T1000 (cell line): ENCODE measurements around the gene SLC8B1.

Experiments
- DNase-seq: peaks from one replicate; lab custom pipeline; 2025; ENCODE audit warnings: mixed read lengths; lab: John Stamatoyannopoulos, UW

Gene SLC8B1

DNA sequence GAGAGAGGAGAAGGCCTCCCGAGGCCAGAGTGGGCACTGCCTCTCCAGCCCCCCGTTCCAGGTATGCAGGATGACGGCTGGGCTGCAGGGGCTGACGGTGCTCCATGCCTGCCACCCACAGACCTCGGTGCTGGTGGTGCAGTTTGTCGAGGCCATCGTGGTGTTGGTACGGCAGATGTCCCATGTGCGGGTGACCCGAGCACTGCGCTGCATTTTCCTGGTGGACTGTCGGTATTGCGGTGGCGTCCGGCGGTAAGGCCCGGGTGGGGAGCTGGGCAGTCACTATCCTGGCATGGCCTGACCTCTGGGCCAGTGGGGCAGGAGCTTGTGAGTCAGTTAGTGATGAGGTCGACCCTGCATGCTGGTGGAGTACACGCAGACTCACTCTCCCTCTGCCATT, 66.3 kb downstream of the SLC8B1 start:
- DNase-seq: no peak

- no peak for DNase-seq
Measured at GRCh38 chr12:113268136-113268535, 66.8 kb downstream of the SLC8B1 start.

DNA sequence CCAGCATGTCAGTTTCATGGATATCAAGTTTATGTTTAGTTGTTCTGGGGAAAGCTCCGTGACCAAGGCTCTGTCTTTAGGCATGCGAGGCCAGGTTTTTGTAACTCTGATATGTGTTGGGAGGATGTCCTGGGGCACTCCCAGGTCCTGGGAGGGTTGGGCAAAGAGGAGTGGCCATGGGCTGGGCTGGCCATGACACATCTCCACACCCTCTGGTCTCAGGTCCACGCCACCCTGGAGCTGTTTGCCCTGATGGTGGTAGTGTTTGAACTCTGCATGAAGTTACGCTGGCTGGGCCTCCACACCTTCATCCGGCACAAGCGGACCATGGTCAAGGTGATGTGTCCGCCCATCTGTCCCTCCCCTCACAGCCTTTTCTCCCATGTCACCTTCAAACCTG, 67.3 kb downstream of the SLC8B1 start:
- no peak for DNase-seq

DNA sequence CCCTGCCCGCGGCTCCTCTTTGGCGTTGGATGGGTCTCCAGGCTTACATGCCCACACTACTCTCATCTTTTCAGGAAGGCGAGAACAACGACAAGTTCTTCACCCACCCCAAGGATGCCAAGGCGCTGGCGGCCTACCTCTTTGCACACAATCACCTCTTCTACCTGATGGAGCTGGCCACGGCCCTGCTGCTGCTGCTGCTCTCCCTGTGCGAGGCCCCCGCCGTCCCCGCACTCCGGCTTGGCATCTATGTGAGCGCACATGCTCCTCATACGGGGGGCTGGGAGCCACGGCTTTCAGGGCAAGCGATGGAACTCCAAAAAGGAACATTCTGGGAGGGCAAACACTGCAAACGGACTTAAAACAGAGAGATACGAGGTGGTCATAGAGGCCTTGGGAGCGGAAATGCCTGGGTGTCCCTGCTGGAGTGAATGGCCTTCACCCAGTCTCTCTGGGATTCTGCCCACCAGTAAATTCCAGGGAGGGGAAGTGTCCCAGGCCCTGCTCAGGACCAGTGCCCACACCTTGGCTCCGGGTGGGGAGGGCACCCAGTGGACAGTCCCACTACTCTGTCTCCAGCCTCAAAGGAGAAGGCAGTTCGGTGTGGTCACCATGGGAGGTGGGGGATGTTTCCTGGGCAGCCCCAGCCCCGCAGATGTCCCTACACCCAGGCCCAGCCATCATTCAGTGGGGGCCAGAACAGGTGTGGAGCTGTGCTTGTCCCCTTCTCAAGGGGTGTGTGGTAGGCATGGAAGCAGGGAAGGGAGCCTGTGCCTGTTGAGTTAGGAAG, 68.6 kb downstream of the SLC8B1 start:
- no peak for DNase-seq

GRCh38 chr12:113263431-113263963, 71.4 kb downstream of the SLC8B1 start:
- DNase-seq: no peak

DNA sequence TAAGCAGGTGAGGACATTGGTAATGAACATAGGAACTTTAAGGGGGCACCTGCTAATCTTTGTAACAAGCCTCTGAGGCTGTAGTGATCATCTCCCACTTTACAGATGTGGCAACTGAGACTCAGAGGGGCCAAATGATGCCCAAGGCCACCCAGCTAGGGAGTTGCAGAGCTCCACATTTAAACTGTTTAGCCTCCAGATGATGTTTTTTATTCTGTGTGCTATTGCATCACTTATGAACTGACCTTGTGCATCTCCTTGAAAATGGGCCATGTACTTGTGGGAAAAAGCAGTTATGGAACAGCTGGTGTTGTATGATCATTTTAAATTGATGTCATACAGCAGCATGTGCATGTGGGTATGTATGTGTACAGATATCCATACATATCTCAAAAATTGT, 72.2 kb downstream of the SLC8B1 start:
- no peak for DNase-seq

GRCh38 chr12:113261847-113262470, 73.0 kb downstream of the SLC8B1 start:
- DNase-seq: no peak

DNA sequence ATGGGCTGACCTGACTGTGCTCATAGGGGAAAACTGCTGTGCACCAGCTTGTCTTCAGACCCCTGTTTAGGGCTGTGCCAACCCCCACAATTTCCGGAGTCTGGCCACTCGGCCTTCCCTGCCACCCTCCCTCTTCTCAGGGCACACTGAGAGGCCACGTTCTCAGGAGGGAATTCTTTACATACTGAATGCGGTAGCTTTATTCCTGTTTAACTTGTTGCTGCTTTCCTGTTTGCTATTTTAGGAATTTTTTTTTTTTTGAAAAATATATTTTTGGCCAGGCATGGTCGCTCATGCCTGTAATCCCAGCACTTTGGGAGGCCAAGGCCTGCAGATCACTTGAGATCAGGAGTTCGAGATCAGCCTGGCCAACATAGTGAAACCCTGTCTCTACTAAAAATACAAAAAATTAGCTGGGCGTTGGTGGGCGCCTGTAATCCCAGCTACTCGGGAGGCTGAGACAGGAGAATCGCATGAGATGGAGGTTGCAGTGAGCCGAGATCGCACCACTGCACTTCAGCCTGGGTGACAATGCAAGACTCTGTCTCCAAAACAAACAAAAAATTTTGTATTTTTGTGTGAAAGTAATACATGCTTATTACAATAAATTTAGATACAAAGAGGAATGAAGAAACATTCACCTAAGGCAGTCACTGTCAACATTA, 74.1 kb downstream of the SLC8B1 start:
- DNase-seq: no peak

- no peak for DNase-seq
Measured at GRCh38 chr12:113260127-113260526, 74.8 kb downstream of the SLC8B1 start.

- no peak for DNase-seq
Measured at GRCh38 chr12:113257564-113257963, 77.3 kb downstream of the SLC8B1 start.

- DNase-seq: no peak
Measured at GRCh38 chr12:113254298-113254697, 80.6 kb downstream of the SLC8B1 start.

- DNase-seq: no peak
Measured at GRCh38 chr12:113253532-113254285, 81.2 kb downstream of the SLC8B1 start.

DNA sequence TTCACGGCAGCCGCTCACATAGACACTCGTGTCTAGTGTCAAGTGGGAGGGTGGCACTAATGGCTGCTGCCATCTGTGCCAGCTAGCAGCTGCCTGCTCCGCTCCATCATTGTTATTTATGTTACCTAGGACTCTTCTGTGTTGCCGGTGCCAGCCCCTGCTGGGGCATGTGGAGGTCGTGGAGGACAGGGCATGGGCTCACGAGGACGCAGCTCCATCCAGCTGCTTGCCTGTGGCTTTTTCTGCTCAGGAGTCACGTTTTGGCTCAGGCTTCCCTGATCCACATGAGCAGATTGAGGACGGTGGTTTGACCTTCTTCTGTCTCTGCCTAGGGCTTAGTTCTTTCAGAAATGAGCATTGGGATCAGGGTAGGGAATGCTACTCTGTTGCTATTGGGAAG, 82.4 kb downstream of the SLC8B1 start:
- DNase-seq: no peak

GRCh38 chr12:113251404-113252070, 83.4 kb downstream of the SLC8B1 start:
- DNase-seq: no peak

DNA sequence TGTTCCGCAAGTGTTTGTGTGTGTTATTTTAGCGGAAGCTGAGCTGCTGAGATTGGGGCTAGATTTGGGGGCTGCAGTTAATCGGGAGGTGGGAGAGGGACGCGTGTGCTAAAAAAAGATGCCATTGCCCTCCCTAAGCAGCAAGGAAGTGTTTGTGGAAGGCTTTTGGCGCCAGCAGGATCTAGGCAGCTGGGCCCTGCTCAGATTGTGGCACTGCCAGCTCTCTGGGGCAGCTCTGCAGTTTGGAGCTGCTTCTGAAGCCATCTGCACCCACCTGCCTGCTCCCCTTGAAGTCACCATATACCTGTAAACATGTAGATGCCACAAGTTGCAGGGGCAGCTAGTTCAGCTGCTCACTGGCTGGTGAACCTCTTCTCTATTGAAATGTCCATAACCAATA, 84.9 kb downstream of the SLC8B1 start:
- DNase-seq: no peak

- no peak for DNase-seq
Measured at GRCh38 chr12:113249546-113249945, 85.4 kb downstream of the SLC8B1 start.

DNA sequence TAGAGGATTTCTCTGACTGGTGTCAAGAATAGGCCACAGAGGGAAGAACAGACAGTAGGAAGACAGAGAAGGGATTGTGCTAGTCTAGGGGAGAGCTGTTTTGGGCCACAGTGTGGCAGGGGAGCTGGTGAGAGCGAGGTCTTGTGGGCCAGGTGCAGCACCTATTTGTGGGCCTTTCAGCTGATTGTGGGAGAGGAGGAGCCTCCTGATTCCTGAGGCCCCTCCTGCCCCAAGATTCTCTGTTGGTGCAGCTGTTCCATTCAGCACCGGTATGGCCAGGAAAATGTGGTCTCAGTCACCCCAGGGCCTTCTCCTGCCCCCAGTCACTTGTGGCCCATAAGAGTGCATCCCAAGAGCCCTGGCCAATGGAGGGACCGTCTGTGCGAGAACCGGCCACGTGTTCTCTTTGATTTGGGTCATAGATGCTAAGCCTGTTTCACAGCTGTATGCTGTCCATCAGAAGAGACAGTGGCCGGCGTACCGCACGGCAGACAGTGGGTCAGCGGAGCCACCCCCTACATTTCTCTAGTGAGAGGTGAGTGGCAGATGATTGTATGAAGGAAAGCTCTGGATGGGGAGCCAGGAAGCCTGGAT, 86.0 kb downstream of the SLC8B1 start:
- DNase-seq: no peak
